HG02798 (cell line): Measurements from ENCODE around the gene CORO2A.
"Not testable (repeated sequence)": the region's sequence is repeated elsewhere in the genome, so short reads cannot be mapped to it uniquely, and the experiment has no call there.

Source experiments
- ATAC-seq: cut with Tn5 transposase; IDR thresholded peaks from one replicate; pipeline ENCODE4 v1.9.1; 2021; ENCODE audit warnings: mild to moderate bottlenecking; ENCODE audit not compliant: unreplicated experiment, poor library complexity

CORO2A gene

DNA sequence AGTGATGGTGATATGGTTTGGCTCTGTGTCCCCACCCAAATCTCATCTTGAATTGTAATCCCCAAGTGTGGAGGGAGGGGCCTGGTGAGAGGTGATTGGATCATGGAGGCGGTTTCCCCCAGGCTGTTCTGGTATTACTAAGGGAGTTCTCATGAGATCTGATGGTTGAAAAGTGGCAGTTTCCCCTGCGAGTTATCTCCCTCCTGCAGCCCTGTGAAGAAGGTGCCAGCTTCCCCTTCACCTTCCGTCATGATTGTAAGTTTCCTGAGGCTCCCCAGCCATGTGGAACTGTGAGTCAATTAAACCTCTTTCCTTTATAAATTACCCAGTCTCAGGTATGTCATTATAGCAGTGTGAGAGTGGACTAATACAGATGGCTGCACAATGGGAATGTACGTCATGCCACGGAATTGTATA lies 17.9 kb downstream of the CORO2A start:
- ATAC-seq = not testable (repeated sequence)

- ATAC-seq = no peak
These were observed 19.3 kb downstream of the CORO2A start for GRCh38 chr9:98173181-98173580.

DNA sequence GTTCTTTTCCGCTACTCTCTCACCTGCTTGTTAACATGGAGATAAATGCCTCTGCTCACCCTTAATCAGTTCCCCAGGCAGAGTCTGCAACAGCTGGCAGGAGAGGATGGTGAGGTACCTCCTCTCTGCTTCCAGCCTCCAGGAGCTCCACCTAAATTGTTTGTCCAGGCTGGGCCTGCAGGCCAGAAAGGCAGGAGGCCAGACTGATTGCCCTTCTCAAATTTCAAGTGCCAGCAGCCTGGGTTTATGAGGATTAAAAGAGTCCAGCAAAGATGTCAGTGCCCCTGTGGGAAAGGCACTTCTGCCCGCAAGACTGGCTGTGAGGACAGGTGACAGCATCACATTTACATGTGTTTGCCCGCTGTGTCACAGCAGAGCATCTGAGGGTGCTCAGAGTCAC lies 19.8 kb downstream of the CORO2A start:
- ATAC-seq = no peak

GRCh38 chr9:98171176-98171925 lies 21.1 kb downstream of the CORO2A start:
- ATAC-seq = no peak

DNA sequence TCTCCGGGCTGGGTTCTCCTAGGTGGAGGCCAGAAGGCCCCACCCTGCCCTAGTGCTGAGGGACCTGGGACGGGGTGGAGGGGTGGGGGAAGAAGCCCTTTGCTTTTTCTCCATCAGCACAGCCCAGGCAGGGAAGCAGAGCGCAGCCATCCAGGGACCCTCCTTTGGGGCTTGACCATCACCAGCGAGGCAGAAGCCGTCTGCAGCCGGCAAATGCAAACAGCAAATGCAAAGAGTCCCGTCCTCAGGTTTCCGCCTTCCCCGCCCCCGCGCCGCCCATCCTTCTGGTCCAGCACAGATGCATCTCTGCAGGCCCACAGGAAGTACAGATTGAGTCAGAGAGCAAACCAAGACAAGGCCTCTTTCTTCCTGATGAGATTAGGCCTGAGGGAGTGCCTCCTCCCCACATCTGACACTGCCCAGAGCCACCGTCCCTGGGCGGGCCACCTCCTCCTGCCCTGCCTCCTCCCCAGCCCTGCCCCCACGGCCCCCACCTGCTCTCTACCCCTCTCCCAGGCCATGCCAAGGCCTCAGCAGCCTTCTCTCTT lies 23.4 kb downstream of the CORO2A start:
- ATAC-seq = peak; percentile 98

- ATAC-seq = no peak
These were observed 24.2 kb downstream of the CORO2A start for GRCh38 chr9:98168153-98168780.

DNA sequence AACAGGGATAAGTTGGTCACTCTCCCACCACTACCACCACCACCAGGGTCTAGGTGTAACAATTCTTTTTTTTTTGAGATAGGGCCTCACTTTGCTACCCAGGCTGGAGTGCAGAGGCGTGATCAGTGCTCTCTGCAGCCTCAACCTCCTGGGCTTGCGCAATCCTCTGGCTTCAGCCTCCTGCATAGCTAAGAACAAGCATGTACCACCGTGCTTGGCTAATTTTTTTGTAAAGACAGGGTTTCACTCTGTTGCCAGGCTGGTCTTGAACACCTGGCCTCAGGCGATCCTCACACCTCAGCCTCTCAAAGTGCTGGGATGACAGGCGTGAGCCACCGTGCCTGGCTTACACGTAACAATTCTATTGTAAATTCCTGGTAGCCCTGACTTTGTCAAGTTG lies 27.5 kb downstream of the CORO2A start:
- no peak for ATAC-seq

GRCh38 chr9:98162613-98163012 lies 29.8 kb downstream of the CORO2A start:
- no peak for ATAC-seq

GRCh38 chr9:98161851-98162250 lies 30.6 kb downstream of the CORO2A start:
- no peak for ATAC-seq

GRCh38 chr9:98159790-98160189 lies 32.6 kb downstream of the CORO2A start:
- no peak for ATAC-seq

DNA sequence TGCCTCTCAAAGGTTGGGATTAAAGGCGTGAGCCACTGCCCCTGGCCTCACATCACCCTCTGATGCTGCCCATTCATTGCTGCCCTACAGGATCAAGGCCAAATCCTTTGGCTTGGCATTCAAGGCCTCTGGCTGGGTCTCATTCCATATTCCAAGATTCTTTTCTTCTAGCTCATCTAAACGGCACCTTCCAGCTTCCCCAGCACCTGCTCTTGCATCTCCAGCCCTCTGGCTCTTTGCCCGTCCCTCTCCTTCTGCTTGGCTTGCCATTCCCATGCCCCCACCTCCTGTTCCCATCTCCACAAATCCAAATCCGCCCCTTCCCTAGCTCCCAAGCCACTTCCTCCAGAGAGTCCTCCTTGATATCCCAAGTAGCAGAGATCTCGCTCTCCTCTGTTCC lies 33.1 kb downstream of the CORO2A start:
- no peak for ATAC-seq

GRCh38 chr9:98158071-98158831 lies 34.2 kb downstream of the CORO2A start:
- ATAC-seq = no peak

GRCh38 chr9:98157372-98157771 lies 35.1 kb downstream of the CORO2A start:
- no peak for ATAC-seq

DNA sequence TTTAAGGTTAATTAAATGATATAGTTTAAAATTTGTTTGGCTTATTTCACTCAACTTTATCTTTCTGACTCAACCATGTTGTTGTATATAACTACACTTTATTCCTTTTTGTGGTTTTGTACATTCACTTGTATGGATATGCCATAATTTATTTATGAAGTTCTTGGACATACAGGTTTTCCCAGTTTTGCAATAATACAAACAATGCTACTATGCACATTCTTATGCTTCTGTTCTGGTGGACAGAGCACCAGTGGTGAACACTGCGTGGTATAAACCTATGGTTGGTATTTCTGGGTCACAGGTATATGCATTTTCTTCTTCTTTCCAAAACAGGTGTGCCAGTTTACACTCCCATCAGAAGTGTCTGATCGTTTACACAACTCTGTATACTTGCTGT lies 37.8 kb downstream of the CORO2A start:
- ATAC-seq = no peak

- ATAC-seq = no peak
These were observed 39.9 kb downstream of the CORO2A start for GRCh38 chr9:98152526-98152925.

DNA sequence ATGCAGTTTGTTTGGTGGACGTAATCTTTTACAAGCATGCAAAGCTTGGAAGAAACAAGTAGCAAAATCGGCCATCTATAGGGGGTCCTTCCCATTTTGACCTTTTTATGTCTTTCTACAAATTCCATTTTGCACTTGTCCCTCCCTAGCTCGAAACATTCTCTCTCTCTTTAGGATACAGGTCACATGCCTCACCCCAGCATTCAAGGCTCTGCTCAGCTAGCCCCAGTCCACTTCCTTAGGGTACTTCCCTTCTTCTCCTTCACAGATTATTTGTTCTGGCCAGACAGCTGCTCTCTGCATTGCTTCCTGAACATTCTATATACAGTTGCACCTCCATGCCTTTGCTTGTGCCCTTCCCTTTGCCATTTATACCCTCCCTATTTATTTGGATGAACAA lies 41.7 kb downstream of the CORO2A start:
- no peak for ATAC-seq

DNA sequence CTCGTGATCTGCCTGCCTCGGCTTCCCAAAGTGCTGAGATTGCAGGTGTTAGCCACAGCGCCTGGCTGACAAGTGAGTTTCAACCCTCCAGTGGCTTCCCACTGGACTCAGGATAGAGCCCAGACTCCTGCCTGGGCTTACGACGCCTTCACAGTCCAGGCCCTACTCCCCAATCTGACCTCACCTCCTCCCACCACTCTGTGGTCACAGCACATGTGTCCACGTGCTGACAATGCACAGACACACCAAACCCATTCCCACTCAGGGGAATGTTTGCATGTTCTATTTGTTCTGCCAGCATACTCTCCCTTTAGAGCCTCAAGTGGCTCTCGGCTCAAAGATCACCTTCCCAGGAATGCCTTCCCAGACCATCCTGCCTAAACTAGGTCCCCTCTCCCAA lies 42.3 kb downstream of the CORO2A start:
- ATAC-seq = no peak

- no peak for ATAC-seq
These were observed 43.0 kb downstream of the CORO2A start for GRCh38 chr9:98149422-98149821.

- ATAC-seq = no peak
These were observed 44.0 kb downstream of the CORO2A start for GRCh38 chr9:98148486-98148885.

- no peak for ATAC-seq
These were observed 44.9 kb downstream of the CORO2A start for GRCh38 chr9:98147582-98147981.
